Loucy (cell line): ENCODE results near the gene TRAF4.

Experiments used
- H2AFZ ChIP-seq: fragments of 200-600 bp; sonication (generic); 2 replicates; pipeline ENCODE4 v1.6.0; 2016; ENCODE audit warnings: antibody characterized with exemption, mild to moderate bottlenecking, low read length, moderate library complexity
- H3F3A ChIP-seq: fragments of 200-600 bp; 2 replicates; pipeline ENCODE4 v1.6.0; 2016; ENCODE audit warnings: antibody characterized with exemption, low read depth, mild to moderate bottlenecking
- H3K27me3 ChIP-seq: fragments of 200-600 bp; sonication (generic); 2 replicates; pipeline ENCODE4 v1.6.1; 2014; ENCODE audit warnings: low read length, mild to moderate bottlenecking; ENCODE audit not compliant: insufficient read depth, poor library complexity, severe bottlenecking
- H3K36me3 ChIP-seq: fragments of 200-600 bp; sonication (generic); 2 replicates; pipeline ENCODE4 v1.6.1; 2016; ENCODE audit warnings: low read length; ENCODE audit not compliant: insufficient read depth
- H3K4me1 ChIP-seq: fragments of 200-600 bp; sonication (generic); 2 replicates; pipeline ENCODE4 v1.5.1; 2014; ENCODE audit warnings: low read length, mild to moderate bottlenecking; ENCODE audit not compliant: insufficient read depth, poor library complexity, severe bottlenecking
- H3K4me2 ChIP-seq: fragments of 200-600 bp; sonication (generic); 2 replicates; pipeline ENCODE4 v1.6.0; 2014; ENCODE audit warnings: antibody characterized with exemption, low read length, low read depth, mild to moderate bottlenecking; ENCODE audit not compliant: poor library complexity, severe bottlenecking
- H3K4me3 ChIP-seq: fragments of 200-600 bp; sonication (generic); 2 replicates; pipeline ENCODE4 v1.5.1; 2014; ENCODE audit warnings: low read length, mild to moderate bottlenecking, mixed read lengths; ENCODE audit not compliant: poor library complexity, severe bottlenecking
- H3K79me2 ChIP-seq: fragments of 200-600 bp; sonication (generic); 2 replicates; pipeline ENCODE4 v1.6.1; 2014; ENCODE audit warnings: low read length; ENCODE audit not compliant: insufficient read depth
- H3K9ac ChIP-seq: fragments of 200-600 bp; sonication (generic); 2 replicates; pipeline ENCODE4 v1.6.0; 2014; ENCODE audit warnings: mild to moderate bottlenecking, low read depth, low read length, moderate library complexity; ENCODE audit not compliant: poor library complexity, severe bottlenecking
- H3K9me2 ChIP-seq: fragments of 200-600 bp; sonication (generic); replicated peaks from 2 replicates; pipeline ENCODE4 v1.6.1; 2016; ENCODE audit warnings: low read depth, low read length, mixed read lengths
- H3K9me3 ChIP-seq: fragments of 200-600 bp; sonication (generic); 2 replicates; pipeline ENCODE4 v1.6.1; 2014; ENCODE audit warnings: mild to moderate bottlenecking, antibody characterized with exemption, low read length, low read depth; ENCODE audit not compliant: insufficient read depth
- H4K20me1 ChIP-seq: fragments of 200-600 bp; sonication (generic); 2 replicates; pipeline ENCODE4 v1.6.0; 2014; ENCODE audit warnings: antibody characterized with exemption, low read length, mild to moderate bottlenecking; ENCODE audit not compliant: insufficient read depth, poor library complexity, severe bottlenecking
- CTCF ChIP-seq: fragments of 200-600 bp; sonication (generic); conservative IDR thresholded peaks from 2 replicates; pipeline ENCODE4 v1.5.1; 2014; ENCODE audit warnings: mild to moderate bottlenecking, antibody characterized with exemption, low read length
- EZH2phosphoT487 ChIP-seq: fragments of 200-600 bp; IDR thresholded peaks from 2 replicates; pipeline ENCODE4 v1.6.1; 2018; ENCODE audit warnings: antibody characterized with exemption, mild to moderate bottlenecking, moderate library complexity, borderline replicate concordance

Gene TRAF4

GRCh38 chr17:28756049-28756804, 12.4 kb downstream of the TRAF4 start:
- Histone ChIP-seq H3K79me2 (no peaks in the 10 kb centered on the region), H3K4me3 (no peak overlapping the region), H3K9me3 (no peaks in the 10 kb centered on the region), H3K9me2 (no peaks in the 10 kb centered on the region), H3K4me1 (no peaks in the 10 kb centered on the region), H3K9ac (no peak overlapping the region), H2AFZ (no peak overlapping the region), H3K4me2 (no peak overlapping the region), H3K36me3 (peaks cover 43% of the 10 kb centered on the region; the same call in 1 of the 2 replicates), H4K20me1 (no peaks in the 10 kb centered on the region), H3F3A (no peaks in the 10 kb centered on the region), H3K27me3 (no peaks in the 10 kb centered on the region)
- TF ChIP-seq EZH2phosphoT487, result no peak
- TF ChIP-seq CTCF, result no peak

GRCh38 chr17:28758411-28759121, 14.8 kb downstream of the TRAF4 start:
- Histone ChIP-seq H2AFZ (no peak overlapping the region), H3K4me1 (no peaks in the 10 kb centered on the region), H3K27me3 (no peaks in the 10 kb centered on the region), H3K9me3 (no peaks in the 10 kb centered on the region), H3K4me3 (no peak overlapping the region), H3K9me2 (no peaks in the 10 kb centered on the region), H3K79me2 (0 out of 2 replicates have a peak, but pooled peaks cover 3% of the 10 kb centered on the region), H3F3A (no peaks in the 10 kb centered on the region), H3K9ac (no peak overlapping the region), H3K4me2 (no peak overlapping the region), H4K20me1 (peaks cover 6% of the 10 kb centered on the region), H3K36me3 (peaks cover 59% of the 10 kb centered on the region; the same call in 1 of the 2 replicates)
- TF ChIP-seq CTCF (no peak), EZH2phosphoT487 (no peak)

- Histone ChIP-seq H3K9ac (no peak overlapping the region), H3F3A (no peaks in the 10 kb centered on the region), H3K4me2 (no peak overlapping the region), H3K9me2 (no peaks in the 10 kb centered on the region), H3K4me3 (no peak overlapping the region), H3K4me1 (no peaks in the 10 kb centered on the region), H3K9me3 (no peaks in the 10 kb centered on the region), H3K36me3 (peaks cover 59% of the 10 kb centered on the region; the same call in 1 of the 2 replicates), H3K27me3 (no peaks in the 10 kb centered on the region), H4K20me1 (peaks cover 6% of the 10 kb centered on the region), H3K79me2 (0 out of 2 replicates have a peak, but pooled peaks cover 3% of the 10 kb centered on the region), H2AFZ (no peak overlapping the region)
- TF ChIP-seq CTCF (no peak), EZH2phosphoT487 (no peak)
These were observed 15.6 kb downstream of the TRAF4 start for GRCh38 chr17:28759256-28759865.
